Peyer's patch (tissue), 4 donors: Measurements from ENCODE around the gene CFAP77.

Source experiments
- CTCF ChIP-seq, 6 experiments: fragments of 450-650 bp in 4 of 6; fragments of 200-600 bp in 2 of 6; sonication (generic) in 1 of 6; IDR thresholded peaks; one replicate each; pipeline ENCODE4 v1.5.1; 2017 to 2019; ENCODE audit warnings: antibody characterized with exemption in 6 of 6, mild to moderate bottlenecking in 3 of 6, moderate library complexity in 1 of 6
- POLR2A ChIP-seq, 2 donors: fragments of 450-650 bp; IDR thresholded peaks; one replicate each; pipeline ENCODE4 v1.5.1; 2017; ENCODE audit warnings: antibody characterized with exemption in 2 of 2, mild to moderate bottlenecking in 2 of 2, moderate library complexity in 2 of 2

DNA sequence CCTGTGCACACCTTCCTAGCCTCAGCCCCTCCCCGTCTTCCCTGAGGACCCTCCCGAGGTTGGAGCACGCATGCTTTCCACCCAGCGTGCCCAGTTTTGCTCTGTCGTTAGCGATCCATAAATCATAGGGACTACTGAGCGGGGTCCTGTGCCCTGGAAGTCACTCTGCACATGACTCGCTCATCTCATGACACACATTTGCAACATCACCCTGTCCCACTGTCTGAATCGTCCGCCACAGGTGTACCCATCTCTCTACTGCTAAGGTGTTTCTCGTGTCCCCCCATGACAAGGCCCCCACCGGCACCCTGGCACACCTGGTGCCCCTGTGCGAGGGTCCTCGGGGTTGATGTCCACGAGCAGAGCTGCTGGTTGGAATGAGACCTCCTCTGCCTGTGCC, 103.4 kb downstream of the CFAP77 start:
- TF ChIP-seq CTCF (IDR thresholded peaks at IDR 0.05) (no peak), POLR2A (IDR thresholded peaks at IDR 0.05) (no peak)
